Activated T-cell treated with anti-CD3 and anti-CD28 coated beads, Interleukin-2, amount 50 U/mL, for 4 hours (primary cell): ENCODE measurements around the gene NONO. TPM values are rescaled to one million over a fixed set of nuclear protein-coding genes. Genes with fewer than 3 reads are reported as not detected.

Experiments
- ATAC-seq, 2 donors: fragments of 200-7000 bp; cut with Tn5 transposase; one replicate each; pipeline ENCODE4 v1.10.0; 2021
- DNase-seq: peaks from one replicate; pipeline ENCODE4 v3.0.0-alpha.2; 2020
- H3K27me3 Mint-ChIP-seq: one replicate; pipeline ENCODE4 v1.8.0; 2021; ENCODE audit warnings: low read depth, mixed read lengths
- H3K36me3 Mint-ChIP-seq: one replicate; pipeline ENCODE4 v1.8.0; 2022; ENCODE audit warnings: mixed read lengths; ENCODE audit not compliant: insufficient read depth
- H3K4me1 Mint-ChIP-seq: one replicate; pipeline ENCODE4 v1.8.0; 2021; ENCODE audit warnings: low read depth, mixed read lengths
- H3K4me3 Mint-ChIP-seq: one replicate; pipeline ENCODE4 v1.8.0; 2021; ENCODE audit warnings: mild to moderate bottlenecking, moderate library complexity, mixed read lengths
- H3K9me3 Mint-ChIP-seq: one replicate; pipeline ENCODE4 v1.8.0; 2021; ENCODE audit warnings: mixed read lengths
- total RNA-seq, 3 donors: library from RNA; stranded (reverse); gene quantifications; one replicate each; pipeline ENCODE4 v1.2.1, GENCODE V29; 2021

The NONO gene
- 100 to 1,000 TPM; 563 to 576 (median 574) TPM for total RNA-seq

- H3K4me1 Mint-ChIP-seq = peaks cover 17% of the 10 kb centered on the region
- ATAC-seq (peak; percentile 79 to 80), DNase-seq (peak; percentile 72)
- no peaks in the 10 kb centered on the region for H3K9me3 Mint-ChIP-seq
- H3K4me3 Mint-ChIP-seq = peak within 1 kb of the TSS; percentile 98
- peaks cover 7% of the 10 kb centered on the region for H3K36me3 Mint-ChIP-seq
- H3K27me3 Mint-ChIP-seq = no peaks in the 10 kb centered on the region
Measured at GRCh38 chrX:71283403-71284143, at the start of gene NONO. TSS of gene NONO (plus strand) at chrX:71283635. CDS start at chrX:71290638, 7,003 bp downstream.

GRCh38 chrX:71235482-71235881 is 48.0 kb upstream of the NONO start:
- Mint-ChIP-seq H3K36me3 (peaks cover 7% of the 10 kb centered on the region), H3K9me3 (no peaks in the 10 kb centered on the region), H3K4me1 (no peaks in the 10 kb centered on the region), H3K27me3 (no peaks in the 10 kb centered on the region), H3K4me3 (no peak overlapping the region)
- DNase-seq (no peak), ATAC-seq (no peak)

- Mint-ChIP-seq H3K9me3 (no peaks in the 10 kb centered on the region), H3K4me1 (no peaks in the 10 kb centered on the region), H3K27me3 (no peaks in the 10 kb centered on the region), H3K4me3 (no peak overlapping the region), H3K36me3 (peaks cover 15% of the 10 kb centered on the region)
- ATAC-seq = no peak
- no peak for DNase-seq
Measured at GRCh38 chrX:71236836-71237235, 46.6 kb upstream of the NONO start.

- Mint-ChIP-seq H3K9me3 (no peaks in the 10 kb centered on the region), H3K36me3 (peaks cover 20% of the 10 kb centered on the region), H3K27me3 (no peaks in the 10 kb centered on the region), H3K4me1 (no peaks in the 10 kb centered on the region), H3K4me3 (no peak overlapping the region)
- ATAC-seq = no peak
- no peak for DNase-seq
Measured at GRCh38 chrX:71239781-71240180, 43.7 kb upstream of the NONO start.

- Mint-ChIP-seq H3K36me3 (peaks cover 27% of the 10 kb centered on the region), H3K4me1 (no peaks in the 10 kb centered on the region), H3K4me3 (no peak overlapping the region), H3K27me3 (no peaks in the 10 kb centered on the region), H3K9me3 (no peaks in the 10 kb centered on the region)
- no peak for ATAC-seq
- no peak for DNase-seq
Measured at GRCh38 chrX:71241301-71241700, 42.1 kb upstream of the NONO start.

- DNase-seq (no peak), ATAC-seq (no peak)
- no peak overlapping the region for H3K4me3 Mint-ChIP-seq
- no peaks in the 10 kb centered on the region for H3K4me1 Mint-ChIP-seq
- H3K27me3 Mint-ChIP-seq = no peaks in the 10 kb centered on the region
- H3K36me3 Mint-ChIP-seq = peaks cover 33% of the 10 kb centered on the region
- H3K9me3 Mint-ChIP-seq = no peaks in the 10 kb centered on the region
Measured at GRCh38 chrX:71244359-71245128, 38.9 kb upstream of the NONO start.

- Mint-ChIP-seq H3K36me3 (peaks cover 29% of the 10 kb centered on the region), H3K4me3 (no peak overlapping the region), H3K9me3 (no peaks in the 10 kb centered on the region), H3K4me1 (no peaks in the 10 kb centered on the region), H3K27me3 (no peaks in the 10 kb centered on the region)
- no peak for DNase-seq
- ATAC-seq = no peak
Measured at GRCh38 chrX:71245159-71245558, 38.3 kb upstream of the NONO start.

GRCh38 chrX:71250841-71251240 is 32.6 kb upstream of the NONO start:
- no peak for ATAC-seq
- Mint-ChIP-seq H3K4me1 (peaks cover 28% of the 10 kb centered on the region), H3K4me3 (no peak overlapping the region), H3K36me3 (peaks cover 6% of the 10 kb centered on the region), H3K9me3 (no peaks in the 10 kb centered on the region), H3K27me3 (no peaks in the 10 kb centered on the region)
- no peak for DNase-seq

GRCh38 chrX:71251466-71251973 is 31.9 kb upstream of the NONO start:
- Mint-ChIP-seq H3K4me3 (peak overlapping the region; percentile 91), H3K4me1 (peaks cover 29% of the 10 kb centered on the region), H3K9me3 (no peaks in the 10 kb centered on the region), H3K36me3 (peaks cover 6% of the 10 kb centered on the region), H3K27me3 (no peaks in the 10 kb centered on the region)
- ATAC-seq (no peak), DNase-seq (no peak)

GRCh38 chrX:71252221-71252620 is 31.2 kb upstream of the NONO start:
- peaks cover 29% of the 10 kb centered on the region for H3K4me1 Mint-ChIP-seq
- no peaks in the 10 kb centered on the region for H3K9me3 Mint-ChIP-seq
- peaks cover 4% of the 10 kb centered on the region for H3K36me3 Mint-ChIP-seq
- H3K27me3 Mint-ChIP-seq = no peaks in the 10 kb centered on the region
- DNase-seq = no peak
- peak overlapping the region; percentile 91 for H3K4me3 Mint-ChIP-seq
- ATAC-seq = no peak

- no peaks in the 10 kb centered on the region for H3K9me3 Mint-ChIP-seq
- H3K27me3 Mint-ChIP-seq = no peaks in the 10 kb centered on the region
- peaks cover 29% of the 10 kb centered on the region for H3K4me1 Mint-ChIP-seq
- H3K4me3 Mint-ChIP-seq = peak overlapping the region; percentile 91
- ATAC-seq = no peak
- H3K36me3 Mint-ChIP-seq = peaks cover 4% of the 10 kb centered on the region
- peak; percentile 17 for DNase-seq
Measured at GRCh38 chrX:71253253-71254091, 30.0 kb upstream of the NONO start.

- H3K27me3 Mint-ChIP-seq = no peaks in the 10 kb centered on the region
- H3K36me3 Mint-ChIP-seq = no peaks in the 10 kb centered on the region
- ATAC-seq = peak; percentile 89 to 91
- peak within 1 kb of the TSS; percentile 91 for H3K4me3 Mint-ChIP-seq
- H3K4me1 Mint-ChIP-seq = peaks cover 29% of the 10 kb centered on the region
- no peaks in the 10 kb centered on the region for H3K9me3 Mint-ChIP-seq
- DNase-seq = peak; percentile 61
Measured at GRCh38 chrX:71254092-71254963, 29.1 kb upstream of the NONO start, which contains the start of gene ZMYM3. TSS of gene ZMYM3 (minus strand) at chrX:71254140. CDS start at chrX:71253255, 885 bp downstream.

GRCh38 chrX:71256051-71256450 is 27.4 kb upstream of the NONO start:
- H3K27me3 Mint-ChIP-seq = no peaks in the 10 kb centered on the region
- H3K9me3 Mint-ChIP-seq = no peaks in the 10 kb centered on the region
- no peaks in the 10 kb centered on the region for H3K36me3 Mint-ChIP-seq
- H3K4me3 Mint-ChIP-seq = no peak overlapping the region
- peaks cover 26% of the 10 kb centered on the region for H3K4me1 Mint-ChIP-seq
- DNase-seq (no peak), ATAC-seq (no peak)
